ENCODE measurements around the gene AMN.

DNA sequence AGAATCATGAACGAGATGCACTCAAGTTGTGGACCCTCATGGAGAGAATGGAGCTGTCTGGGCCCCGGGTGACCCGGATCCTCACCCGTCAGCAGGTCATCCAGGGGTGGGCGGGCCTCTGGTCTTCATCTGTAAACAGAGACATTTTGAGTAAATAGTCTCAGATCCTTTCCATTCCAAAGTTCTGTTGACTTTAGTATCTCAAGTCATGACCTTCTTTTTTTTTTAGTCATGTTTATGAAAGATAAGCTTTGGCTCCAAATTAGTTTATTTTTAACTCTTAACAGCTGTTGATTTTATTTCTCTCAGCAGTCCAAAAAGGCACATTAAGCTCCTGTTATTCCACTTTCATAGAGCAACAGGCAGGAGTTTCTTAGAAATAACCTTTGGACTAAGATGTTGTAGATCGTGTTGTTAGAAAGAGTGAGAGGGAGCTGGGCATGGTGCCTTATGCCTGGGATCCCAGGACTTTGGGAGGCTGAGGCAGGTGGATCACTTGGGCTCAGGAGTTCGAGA, 48.9 kb upstream of the AMN start:
- TF ChIP-seq, protein P1, sequence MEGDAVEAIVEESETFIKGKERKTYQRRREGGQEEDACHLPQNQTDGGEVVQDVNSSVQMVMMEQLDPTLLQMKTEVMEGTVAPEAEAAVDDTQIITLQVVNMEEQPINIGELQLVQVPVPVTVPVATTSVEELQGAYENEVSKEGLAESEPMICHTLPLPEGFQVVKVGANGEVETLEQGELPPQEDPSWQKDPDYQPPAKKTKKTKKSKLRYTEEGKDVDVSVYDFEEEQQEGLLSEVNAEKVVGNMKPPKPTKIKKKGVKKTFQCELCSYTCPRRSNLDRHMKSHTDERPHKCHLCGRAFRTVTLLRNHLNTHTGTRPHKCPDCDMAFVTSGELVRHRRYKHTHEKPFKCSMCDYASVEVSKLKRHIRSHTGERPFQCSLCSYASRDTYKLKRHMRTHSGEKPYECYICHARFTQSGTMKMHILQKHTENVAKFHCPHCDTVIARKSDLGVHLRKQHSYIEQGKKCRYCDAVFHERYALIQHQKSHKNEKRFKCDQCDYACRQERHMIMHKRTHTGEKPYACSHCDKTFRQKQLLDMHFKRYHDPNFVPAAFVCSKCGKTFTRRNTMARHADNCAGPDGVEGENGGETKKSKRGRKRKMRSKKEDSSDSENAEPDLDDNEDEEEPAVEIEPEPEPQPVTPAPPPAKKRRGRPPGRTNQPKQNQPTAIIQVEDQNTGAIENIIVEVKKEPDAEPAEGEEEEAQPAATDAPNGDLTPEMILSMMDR (IDR thresholded peaks at IDR 0.05): no peak
- TF ChIP-seq POLR2A (IDR thresholded peaks at IDR 0.05): no peak
